ENCODE measurements around the gene PLCB3.
A peak's percentile ranks its signal among the peaks of the same experiment; 100 is the strongest.

Gene PLCB3

GRCh38 chr11:64285885-64286800 lies 34.8 kb downstream of the PLCB3 start:
- no peak overlapping the region for H3K27ac ChIP-seq (ENCODE audit: low read depth, low read length)
- peaks cover 6% of the 10 kb centered on the region; the same call in 1 of the 2 replicates for H3K36me3 ChIP-seq (ENCODE audit: control insufficient read depth, insufficient read depth, low read length)
- peaks cover 9% of the 10 kb centered on the region; the same call in 1 of the 2 replicates for H3K4me1 ChIP-seq (ENCODE audit: control insufficient read depth, insufficient read depth, low read length)
- H3K27me3 ChIP-seq (ENCODE audit: control insufficient read depth, insufficient read depth, low read length): peaks cover 30% of the 10 kb centered on the region
- H3K9ac ChIP-seq (ENCODE audit: low read length): peak overlapping the region; percentile 53
- no peaks in the 10 kb centered on the region for H3K9me3 ChIP-seq (ENCODE audit: control insufficient read depth, insufficient read depth, low read depth, low read length)
- peak overlapping the region; percentile 94 for H3K4me3 ChIP-seq (ENCODE audit: low read depth, low read length)

GRCh38 chr11:64286801-64287159 lies 35.5 kb downstream of the PLCB3 start:
- Histone ChIP-seq H3K27me3 (ENCODE audit: control insufficient read depth, insufficient read depth, low read length) (peaks cover 36% of the 10 kb centered on the region), H3K9ac (ENCODE audit: low read length) (no peak overlapping the region), H3K27ac (ENCODE audit: low read depth, low read length) (no peak overlapping the region), H3K4me1 (ENCODE audit: control insufficient read depth, insufficient read depth, low read length) (peaks cover 9% of the 10 kb centered on the region; the same call in 1 of the 2 replicates), H3K4me3 (ENCODE audit: low read depth, low read length) (no peak overlapping the region), H3K9me3 (ENCODE audit: control insufficient read depth, insufficient read depth, low read depth, low read length) (no peaks in the 10 kb centered on the region), H3K36me3 (ENCODE audit: control insufficient read depth, insufficient read depth, low read length) (peaks cover 6% of the 10 kb centered on the region; the same call in 1 of the 2 replicates)

- Histone ChIP-seq H3K9ac (ENCODE audit: low read length) (no peak overlapping the region), H3K27ac (ENCODE audit: low read depth, low read length) (no peak overlapping the region), H3K36me3 (ENCODE audit: control insufficient read depth, insufficient read depth, low read length) (0 out of 2 replicates have a peak, but pooled peaks cover 2% of the 10 kb centered on the region), H3K27me3 (ENCODE audit: control insufficient read depth, insufficient read depth, low read length) (peaks cover 47% of the 10 kb centered on the region), H3K9me3 (ENCODE audit: control insufficient read depth, insufficient read depth, low read depth, low read length) (no peaks in the 10 kb centered on the region), H3K4me1 (ENCODE audit: control insufficient read depth, insufficient read depth, low read length) (peaks cover 9% of the 10 kb centered on the region; the same call in 1 of the 2 replicates), H3K4me3 (ENCODE audit: low read depth, low read length) (no peak overlapping the region)
Measured at GRCh38 chr11:64287676-64288352, 36.5 kb downstream of the PLCB3 start.

- H3K4me1 ChIP-seq (ENCODE audit: control insufficient read depth, insufficient read depth, low read length): peaks cover 9% of the 10 kb centered on the region; the same call in 1 of the 2 replicates
- peaks cover 52% of the 10 kb centered on the region for H3K27me3 ChIP-seq (ENCODE audit: control insufficient read depth, insufficient read depth, low read length)
- 0 out of 2 replicates have a peak, but pooled peaks cover 2% of the 10 kb centered on the region for H3K36me3 ChIP-seq (ENCODE audit: control insufficient read depth, insufficient read depth, low read length)
- H3K27ac ChIP-seq (ENCODE audit: low read depth, low read length): no peak overlapping the region
- H3K4me3 ChIP-seq (ENCODE audit: low read depth, low read length): no peak overlapping the region
- no peaks in the 10 kb centered on the region for H3K9me3 ChIP-seq (ENCODE audit: control insufficient read depth, insufficient read depth, low read depth, low read length)
- H3K9ac ChIP-seq (ENCODE audit: low read length): no peak overlapping the region
Measured at GRCh38 chr11:64288353-64288750, 37.0 kb downstream of the PLCB3 start.

- peaks cover 9% of the 10 kb centered on the region; the same call in 1 of the 2 replicates for H3K4me1 ChIP-seq (ENCODE audit: control insufficient read depth, insufficient read depth, low read length)
- no peak overlapping the region for H3K9ac ChIP-seq (ENCODE audit: low read length)
- peaks cover 59% of the 10 kb centered on the region for H3K27me3 ChIP-seq (ENCODE audit: control insufficient read depth, insufficient read depth, low read length)
- no peak overlapping the region for H3K27ac ChIP-seq (ENCODE audit: low read depth, low read length)
- no peak overlapping the region for H3K4me3 ChIP-seq (ENCODE audit: low read depth, low read length)
- no peaks in the 10 kb centered on the region for H3K9me3 ChIP-seq (ENCODE audit: control insufficient read depth, insufficient read depth, low read depth, low read length)
- H3K36me3 ChIP-seq (ENCODE audit: control insufficient read depth, insufficient read depth, low read length): 0 out of 2 replicates have a peak, but pooled peaks cover 2% of the 10 kb centered on the region
Measured at GRCh38 chr11:64289002-64289564, 37.8 kb downstream of the PLCB3 start.

- Histone ChIP-seq H3K4me1 (ENCODE audit: control insufficient read depth, insufficient read depth, low read length) (peaks cover 9% of the 10 kb centered on the region; the same call in 1 of the 2 replicates), H3K27me3 (ENCODE audit: control insufficient read depth, insufficient read depth, low read length) (peaks cover 75% of the 10 kb centered on the region), H3K27ac (ENCODE audit: low read depth, low read length) (no peak overlapping the region), H3K36me3 (ENCODE audit: control insufficient read depth, insufficient read depth, low read length) (0 out of 2 replicates have a peak, but pooled peaks cover 2% of the 10 kb centered on the region), H3K4me3 (ENCODE audit: low read depth, low read length) (peak overlapping the region; percentile 50), H3K9ac (ENCODE audit: low read length) (no peak overlapping the region), H3K9me3 (ENCODE audit: control insufficient read depth, insufficient read depth, low read depth, low read length) (no peaks in the 10 kb centered on the region)
Measured at GRCh38 chr11:64290352-64291261, 39.3 kb downstream of the PLCB3 start.

- Histone ChIP-seq H3K9me3 (ENCODE audit: control insufficient read depth, insufficient read depth, low read depth, low read length) (no peaks in the 10 kb centered on the region), H3K4me1 (ENCODE audit: control insufficient read depth, insufficient read depth, low read length) (peaks cover 6% of the 10 kb centered on the region; the same call in 1 of the 2 replicates), H3K36me3 (ENCODE audit: control insufficient read depth, insufficient read depth, low read length) (0 out of 2 replicates have a peak, but pooled peaks cover 2% of the 10 kb centered on the region), H3K27me3 (ENCODE audit: control insufficient read depth, insufficient read depth, low read length) (peaks cover 82% of the 10 kb centered on the region), H3K4me3 (ENCODE audit: low read depth, low read length) (peak within 1 kb of the TSS; percentile 50), H3K9ac (ENCODE audit: low read length) (no peak within 1 kb of the TSS), H3K27ac (ENCODE audit: low read depth, low read length) (no peak within 1 kb of the TSS)
Measured at GRCh38 chr11:64291262-64291751, 40.0 kb downstream of the PLCB3 start, which contains the start of gene KCNK4. Gene KCNK4 (plus strand): TSS chr11:64291302. CDS start chr11:64293019, 1,717 bp downstream.

GRCh38 chr11:64291752-64292459 lies 40.6 kb downstream of the PLCB3 start:
- H3K4me1 ChIP-seq (ENCODE audit: control insufficient read depth, insufficient read depth, low read length): 0 out of 2 replicates have a peak, but pooled peaks cover 4% of the 10 kb centered on the region
- 0 out of 2 replicates have a peak, but pooled peaks cover 2% of the 10 kb centered on the region for H3K36me3 ChIP-seq (ENCODE audit: control insufficient read depth, insufficient read depth, low read length)
- H3K9me3 ChIP-seq (ENCODE audit: control insufficient read depth, insufficient read depth, low read depth, low read length): no peaks in the 10 kb centered on the region
- H3K27ac ChIP-seq (ENCODE audit: low read depth, low read length): no peak overlapping the region
- H3K4me3 ChIP-seq (ENCODE audit: low read depth, low read length): peak overlapping the region; percentile 50
- H3K27me3 ChIP-seq (ENCODE audit: control insufficient read depth, insufficient read depth, low read length): peaks cover 88% of the 10 kb centered on the region
- H3K9ac ChIP-seq (ENCODE audit: low read length): no peak overlapping the region

GRCh38 chr11:64292460-64293254 lies 41.3 kb downstream of the PLCB3 start:
- Histone ChIP-seq H3K9me3 (ENCODE audit: control insufficient read depth, insufficient read depth, low read depth, low read length) (no peaks in the 10 kb centered on the region), H3K27ac (ENCODE audit: low read depth, low read length) (no peak overlapping the region), H3K27me3 (ENCODE audit: control insufficient read depth, insufficient read depth, low read length) (peaks cover 95% of the 10 kb centered on the region), H3K4me3 (ENCODE audit: low read depth, low read length) (peak overlapping the region; percentile 50), H3K9ac (ENCODE audit: low read length) (peak overlapping the region; percentile 16), H3K4me1 (ENCODE audit: control insufficient read depth, insufficient read depth, low read length) (0 out of 2 replicates have a peak, but pooled peaks cover 4% of the 10 kb centered on the region), H3K36me3 (ENCODE audit: control insufficient read depth, insufficient read depth, low read length) (0 out of 2 replicates have a peak, but pooled peaks cover 2% of the 10 kb centered on the region)
